ENCODE data around the gene ZBED4. TPM values are rescaled to one million over a fixed set of nuclear protein-coding genes. Genes with fewer than 3 reads are reported as not detected.

ZBED4 gene
- total and polyA plus RNA-seq, 2 of the 13 experiments (the other 11 are each of a cell fraction or from before 2014, with no cell fraction given), result 5.4 to 9.6 TPM

- TF ChIP-seq ZNF281 (CRISPR knock-in tag; IDR thresholded peaks at IDR 0.05; ENCODE audit: borderline replicate concordance), result no peak
- no peak for TF ChIP-seq ARID2 (CRISPR knock-in tag; IDR thresholded peaks at IDR 0.05; ENCODE audit: borderline replicate concordance)
- no peak for TF ChIP-seq HDAC1 (CRISPR knock-in tag; IDR thresholded peaks at IDR 0.05)
- no peak for TF ChIP-seq JARID2 (CRISPR knock-in tag; IDR thresholded peaks at IDR 0.05; ENCODE audit: insufficient replicate concordance)
- TF ChIP-seq ZKSCAN8 (CRISPR knock-in tag; IDR thresholded peaks at IDR 0.05; ENCODE audit: borderline replicate concordance), result no peak
- no peak for TF ChIP-seq ZNF136 (CRISPR knock-in tag; IDR thresholded peaks at IDR 0.05; ENCODE audit: low read depth)
- TF ChIP-seq FOXK2 (IDR thresholded peaks at IDR 0.05), result no peak
- TF ChIP-seq ZBTB7B (CRISPR knock-in tag; IDR thresholded peaks at IDR 0.05), result 0 out of 2 replicates have a peak, but pooled peaks have one; percentile 4
- 0 out of 2 replicates have a peak, but pooled peaks have one; percentile 18 for TF ChIP-seq PHF21A (CRISPR knock-in tag; IDR thresholded peaks at IDR 0.05)
- TF ChIP-seq PAF1 (CRISPR knock-in tag; IDR thresholded peaks at IDR 0.05), result no peak
- peak; percentile 58 for TF ChIP-seq HOXA3 (CRISPR knock-in tag; IDR thresholded peaks at IDR 0.05)
- TF ChIP-seq ZNF720 (CRISPR knock-in tag; IDR thresholded peaks at IDR 0.05), result no peak
- TF ChIP-seq ZNF264 (CRISPR knock-in tag; IDR thresholded peaks at IDR 0.05), result no peak
- no peak for TF ChIP-seq TFAP4 (IDR thresholded peaks at IDR 0.05; ENCODE audit: borderline replicate concordance, low read depth)
- peak; percentile 57; the same call in 1 of the 2 replicates for TF ChIP-seq ARNT2 (CRISPR knock-in tag; IDR thresholded peaks at IDR 0.05; ENCODE audit: low read depth)
- no peak for TF ChIP-seq ZBTB40 (IDR thresholded peaks at IDR 0.05)
- no peak for TF ChIP-seq ZBTB40 (CRISPR knock-in tag; IDR thresholded peaks at IDR 0.05)
Measured at GRCh38 chr22:49825944-49826602, 27.6 kb upstream of the ZBED4 start (continued).

Measured in HepG2 (cell line).